Osteocyte (in vitro differentiated cells): ENCODE results near the gene CASZ1. TPM values are rescaled to one million over a fixed set of nuclear protein-coding genes. Genes with fewer than 3 reads are reported as not detected.

ENCODE experiments used
- DNase-seq: peaks from one replicate; pipeline ENCODE4 v3.0.0; 2021; ENCODE audit warnings: mixed read lengths; ENCODE audit not compliant: unreplicated experiment; ENCODE audit errors: extremely low spot score
- H3K27ac Mint-ChIP-seq: one replicate; pipeline ENCODE4 v1.8.0; 2021; ENCODE audit warnings: mild to moderate bottlenecking, mixed read lengths; ENCODE audit not compliant: unreplicated experiment
- H3K27me3 Mint-ChIP-seq: one replicate; pipeline ENCODE4 v1.8.0; 2021; ENCODE audit warnings: mixed read lengths; ENCODE audit not compliant: unreplicated experiment
- H3K36me3 Mint-ChIP-seq: one replicate; pipeline ENCODE4 v1.8.0; 2021; ENCODE audit warnings: mixed read lengths; ENCODE audit not compliant: unreplicated experiment
- H3K4me1 Mint-ChIP-seq: one replicate; pipeline ENCODE4 v1.8.0; 2021; ENCODE audit warnings: mixed read lengths; ENCODE audit not compliant: unreplicated experiment
- H3K4me3 Mint-ChIP-seq: one replicate; pipeline ENCODE4 v1.8.0; 2021; ENCODE audit warnings: mild to moderate bottlenecking, moderate library complexity, mixed read lengths; ENCODE audit not compliant: unreplicated experiment
- H3K9me3 Mint-ChIP-seq: one replicate; pipeline ENCODE4 v1.8.0; 2021; ENCODE audit warnings: mixed read lengths; ENCODE audit not compliant: unreplicated experiment
- total RNA-seq: library from RNA; stranded (reverse); gene quantifications from 2 replicates; pipeline ENCODE4 v1.2.1, GENCODE V29; 2021
- TF ChIP-seq, protein P1 (sequence below): fragments of 200-600 bp; sonication (generic); IDR thresholded peaks from 2 replicates; pipeline ENCODE4 v1.5.0; 2021; ENCODE audit warnings: antibody characterized with exemption, mild to moderate bottlenecking, moderate library complexity

CASZ1 gene
- total RNA-seq, 1 donor from 2014 or later = 1.2 TPM

DNA sequence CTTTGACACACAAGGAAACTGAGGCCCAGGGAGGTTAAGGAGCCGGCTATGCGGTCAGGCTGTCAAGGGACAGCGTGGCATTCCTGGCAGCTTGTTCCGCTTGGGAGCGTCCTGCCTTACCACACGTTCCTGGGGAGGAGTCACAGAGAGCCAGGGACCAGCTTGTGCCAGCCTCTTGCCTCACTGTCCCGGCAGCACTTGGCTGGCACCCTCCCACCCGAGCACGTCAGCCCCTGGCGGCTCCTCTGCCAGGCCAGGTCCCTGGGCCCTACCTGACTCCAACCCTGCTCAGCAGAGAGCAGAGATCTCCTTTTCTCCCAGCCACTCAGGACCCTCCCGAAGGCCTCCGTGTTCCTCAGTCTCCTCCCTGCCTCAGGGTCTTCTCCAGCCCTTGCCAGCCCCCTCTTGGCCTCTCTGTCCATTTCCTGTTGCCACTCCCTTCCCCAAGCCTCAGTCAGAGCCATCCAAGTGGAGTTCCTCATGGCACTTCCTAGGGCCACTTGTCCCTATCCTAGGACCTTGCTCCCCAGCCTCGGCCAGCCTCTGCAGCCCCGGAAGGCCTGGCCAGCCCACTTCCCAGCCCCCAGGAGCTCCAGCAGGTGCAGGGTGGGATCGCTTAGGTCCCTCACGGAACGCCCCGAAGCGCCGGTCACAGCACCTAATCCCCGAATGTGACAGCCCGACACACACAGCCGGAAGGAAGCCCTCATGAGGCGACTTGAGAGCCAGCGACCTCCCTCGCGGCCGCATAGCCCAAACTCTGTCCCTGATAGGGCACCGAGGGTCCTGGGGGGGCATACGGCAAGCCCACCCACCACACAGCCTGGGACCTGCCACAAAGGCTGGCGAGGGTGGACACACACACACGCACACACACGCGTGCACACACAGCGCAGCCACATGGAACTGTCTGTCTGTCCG is 130.3 kb downstream of the CASZ1 start:
- Mint-ChIP-seq H3K4me1 (peaks cover 7% of the 10 kb centered on the region), H3K4me3 (no peak overlapping the region), H3K27me3 (no peaks in the 10 kb centered on the region)

DNA sequence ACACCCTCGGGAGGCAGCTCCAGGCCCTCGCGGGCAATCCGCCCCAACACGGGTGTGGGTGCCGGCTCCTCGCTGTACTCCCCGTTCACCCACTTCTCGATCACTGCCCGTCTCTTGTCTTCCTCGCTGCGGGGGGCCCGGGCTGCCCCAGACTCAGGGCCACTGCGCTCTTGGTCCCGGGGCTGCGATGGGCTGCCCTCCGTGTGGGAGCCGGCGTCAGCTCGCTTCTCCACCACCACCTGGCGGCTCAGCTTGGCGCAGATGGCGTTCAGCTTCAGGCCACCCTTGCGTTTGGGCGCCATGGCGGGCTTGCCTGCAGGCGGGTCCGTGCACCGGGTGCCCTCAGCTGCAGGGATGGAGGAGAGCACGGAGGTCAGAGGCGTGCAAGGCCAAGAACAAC is 131.2 kb downstream of the CASZ1 start:
- TF ChIP-seq, protein P1, sequence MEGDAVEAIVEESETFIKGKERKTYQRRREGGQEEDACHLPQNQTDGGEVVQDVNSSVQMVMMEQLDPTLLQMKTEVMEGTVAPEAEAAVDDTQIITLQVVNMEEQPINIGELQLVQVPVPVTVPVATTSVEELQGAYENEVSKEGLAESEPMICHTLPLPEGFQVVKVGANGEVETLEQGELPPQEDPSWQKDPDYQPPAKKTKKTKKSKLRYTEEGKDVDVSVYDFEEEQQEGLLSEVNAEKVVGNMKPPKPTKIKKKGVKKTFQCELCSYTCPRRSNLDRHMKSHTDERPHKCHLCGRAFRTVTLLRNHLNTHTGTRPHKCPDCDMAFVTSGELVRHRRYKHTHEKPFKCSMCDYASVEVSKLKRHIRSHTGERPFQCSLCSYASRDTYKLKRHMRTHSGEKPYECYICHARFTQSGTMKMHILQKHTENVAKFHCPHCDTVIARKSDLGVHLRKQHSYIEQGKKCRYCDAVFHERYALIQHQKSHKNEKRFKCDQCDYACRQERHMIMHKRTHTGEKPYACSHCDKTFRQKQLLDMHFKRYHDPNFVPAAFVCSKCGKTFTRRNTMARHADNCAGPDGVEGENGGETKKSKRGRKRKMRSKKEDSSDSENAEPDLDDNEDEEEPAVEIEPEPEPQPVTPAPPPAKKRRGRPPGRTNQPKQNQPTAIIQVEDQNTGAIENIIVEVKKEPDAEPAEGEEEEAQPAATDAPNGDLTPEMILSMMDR = no peak
- Mint-ChIP-seq H3K27me3 (no peaks in the 10 kb centered on the region), H3K27ac (no peak overlapping the region), H3K4me3 (no peak overlapping the region), H3K9me3 (no peaks in the 10 kb centered on the region), H3K4me1 (peaks cover 7% of the 10 kb centered on the region), H3K36me3 (no peaks in the 10 kb centered on the region)
- no peak for DNase-seq

More for the DNA sequence above, 130.3 kb downstream of the CASZ1 start:
- Mint-ChIP-seq H3K36me3 (no peaks in the 10 kb centered on the region), H3K27ac (no peak overlapping the region), H3K9me3 (no peaks in the 10 kb centered on the region)
- no peak for DNase-seq
- TF ChIP-seq, protein P1 = no peak

DNA sequence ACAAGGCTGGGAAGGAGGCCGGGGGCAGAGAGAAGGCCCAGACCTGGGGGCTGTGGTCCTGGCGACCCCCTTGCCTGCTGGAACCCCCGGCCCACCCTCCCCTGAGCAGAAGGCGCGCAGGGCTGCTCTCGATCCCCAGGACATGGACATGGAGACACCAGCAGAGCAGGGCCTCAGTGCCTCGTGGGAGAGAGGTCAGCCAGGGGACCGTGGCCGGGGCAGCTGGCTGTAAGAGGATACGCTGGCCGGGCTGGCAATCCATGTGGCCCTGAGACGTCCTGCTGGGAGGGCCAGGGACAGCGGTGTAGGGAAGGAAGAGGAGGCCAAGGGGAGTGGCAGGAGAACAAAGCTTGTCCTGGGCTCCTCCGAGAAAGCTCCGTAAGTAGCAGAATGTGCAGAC is 132.2 kb downstream of the CASZ1 start:
- Mint-ChIP-seq H3K9me3 (no peaks in the 10 kb centered on the region), H3K36me3 (no peaks in the 10 kb centered on the region), H3K27me3 (no peaks in the 10 kb centered on the region), H3K4me3 (no peak overlapping the region), H3K27ac (no peak overlapping the region), H3K4me1 (peaks cover 7% of the 10 kb centered on the region)
- TF ChIP-seq, protein P1 = no peak
- DNase-seq = no peak

DNA sequence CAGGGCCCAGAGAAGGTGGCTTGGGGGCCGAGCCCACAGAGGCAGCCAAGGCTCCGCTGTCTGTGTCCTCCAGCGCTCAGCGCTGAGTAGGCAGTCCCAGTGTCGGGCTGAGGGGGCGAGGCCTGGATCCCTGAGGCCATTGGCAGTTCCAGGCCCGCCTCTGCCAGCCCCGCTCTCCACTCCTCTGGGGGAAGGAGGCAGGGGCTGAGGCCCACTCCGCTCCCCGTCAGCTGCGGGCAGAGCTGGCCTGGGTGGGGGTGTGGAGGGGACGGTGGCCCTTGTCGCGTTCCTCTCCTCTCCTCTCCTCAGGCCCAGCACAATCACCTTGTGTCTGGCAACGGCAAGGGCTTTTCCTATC is 132.8 kb downstream of the CASZ1 start:
- Mint-ChIP-seq H3K27ac (no peak overlapping the region), H3K9me3 (no peaks in the 10 kb centered on the region), H3K4me3 (no peak overlapping the region), H3K4me1 (peaks cover 7% of the 10 kb centered on the region), H3K27me3 (no peaks in the 10 kb centered on the region), H3K36me3 (no peaks in the 10 kb centered on the region)
- DNase-seq = no peak
- TF ChIP-seq, protein P1 = no peak

DNA sequence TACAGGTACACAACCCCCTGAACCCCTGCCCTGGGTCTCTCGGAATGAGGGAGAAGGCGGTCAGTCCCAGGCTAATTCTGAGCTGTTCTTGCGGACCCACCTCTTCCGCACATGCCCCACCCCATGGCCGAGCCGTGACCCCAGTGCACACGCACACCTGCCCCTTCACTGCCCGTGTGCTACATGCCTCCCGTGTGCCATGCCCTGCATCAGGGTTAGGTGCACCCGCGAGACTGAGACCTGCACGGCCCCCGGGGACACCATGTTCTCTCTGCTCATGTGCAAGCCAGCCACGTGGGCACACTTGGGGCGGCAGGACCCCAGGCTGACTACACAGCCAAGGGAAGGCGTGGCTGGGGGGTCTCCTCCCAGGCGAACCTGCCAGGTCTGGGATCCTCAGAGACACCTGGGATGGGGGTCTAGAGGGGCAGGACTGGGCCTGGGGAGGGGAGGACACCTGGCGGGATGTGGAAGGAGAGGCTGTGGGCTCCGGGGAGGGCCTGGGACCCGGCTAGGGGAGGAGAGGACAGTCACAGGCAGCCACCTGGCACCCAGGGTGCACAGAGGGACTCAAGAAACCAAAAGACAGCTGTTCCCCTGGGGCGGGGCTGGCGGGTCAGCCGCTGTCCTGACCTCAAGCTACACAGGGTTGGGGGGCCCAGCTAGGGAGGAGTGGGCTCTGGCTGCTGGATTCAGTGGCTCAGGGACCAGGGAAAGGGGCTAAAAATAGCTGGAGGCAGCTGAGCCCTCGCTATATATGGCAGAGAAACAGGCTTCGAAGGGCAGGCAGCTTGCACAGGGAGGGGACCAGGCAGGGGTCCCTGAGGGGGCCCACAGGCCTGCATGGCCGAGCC is 133.4 kb downstream of the CASZ1 start:
- Mint-ChIP-seq H3K4me3 (no peak overlapping the region), H3K27ac (no peak overlapping the region), H3K9me3 (no peaks in the 10 kb centered on the region), H3K27me3 (no peaks in the 10 kb centered on the region), H3K36me3 (no peaks in the 10 kb centered on the region), H3K4me1 (peaks cover 5% of the 10 kb centered on the region)
- TF ChIP-seq, protein P1 = no peak
- no peak for DNase-seq
